ENCODE measurements around the gene IMMP2L. TPM values are rescaled to one million over a fixed set of nuclear protein-coding genes. Genes with fewer than 3 reads are reported as not detected.

Gene IMMP2L
- total and polyA plus RNA-seq, 2 donors (not counting 3 experiments of a cell fraction or from before 2014, with no cell fraction given): 9.9 to 11.8 TPM

GRCh38 chr7:111561654-111561903, 713 bp downstream of the IMMP2L start:
- DNase-seq (ENCODE audit: low read depth, low spot score): no peak
- H3K27me3 ChIP-seq (ENCODE audit: control insufficient read depth in 2 of 2, insufficient read depth in 2 of 2, low read length in 2 of 2): peaks cover 0 to 3% of the 10 kb centered on the region in 2 experiments
- H3K36me3 ChIP-seq (ENCODE audit: control insufficient read depth in 2 of 2, extremely low read depth in 1 of 2, insufficient read depth in 2 of 2, low read length in 2 of 2): no peaks in the 10 kb centered on the region
- BruUV-seq (replicated peaks): TSS peak; percentile 49
- no peak overlapping the region for H3K27ac ChIP-seq (ENCODE audit: insufficient read depth, low read depth, low read length)
- peak overlapping the region; percentile 22 to 63 (median 57) for H3K4me3 ChIP-seq (replicated peaks in 1 of 3; ENCODE audit: insufficient read depth in 1 of 3, low read depth in 1 of 3, low read length in 3 of 3)
- no peaks in the 10 kb centered on the region for H3K9me1 ChIP-seq (replicated peaks; ENCODE audit: control insufficient read depth, extremely low read depth, insufficient read depth, low read length)
- peak overlapping the region; percentile 78 for H3K9ac ChIP-seq (replicated peaks; ENCODE audit: extremely low read depth, insufficient read depth, low read length)
- TF ChIP-seq, protein P1, sequence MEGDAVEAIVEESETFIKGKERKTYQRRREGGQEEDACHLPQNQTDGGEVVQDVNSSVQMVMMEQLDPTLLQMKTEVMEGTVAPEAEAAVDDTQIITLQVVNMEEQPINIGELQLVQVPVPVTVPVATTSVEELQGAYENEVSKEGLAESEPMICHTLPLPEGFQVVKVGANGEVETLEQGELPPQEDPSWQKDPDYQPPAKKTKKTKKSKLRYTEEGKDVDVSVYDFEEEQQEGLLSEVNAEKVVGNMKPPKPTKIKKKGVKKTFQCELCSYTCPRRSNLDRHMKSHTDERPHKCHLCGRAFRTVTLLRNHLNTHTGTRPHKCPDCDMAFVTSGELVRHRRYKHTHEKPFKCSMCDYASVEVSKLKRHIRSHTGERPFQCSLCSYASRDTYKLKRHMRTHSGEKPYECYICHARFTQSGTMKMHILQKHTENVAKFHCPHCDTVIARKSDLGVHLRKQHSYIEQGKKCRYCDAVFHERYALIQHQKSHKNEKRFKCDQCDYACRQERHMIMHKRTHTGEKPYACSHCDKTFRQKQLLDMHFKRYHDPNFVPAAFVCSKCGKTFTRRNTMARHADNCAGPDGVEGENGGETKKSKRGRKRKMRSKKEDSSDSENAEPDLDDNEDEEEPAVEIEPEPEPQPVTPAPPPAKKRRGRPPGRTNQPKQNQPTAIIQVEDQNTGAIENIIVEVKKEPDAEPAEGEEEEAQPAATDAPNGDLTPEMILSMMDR (IDR thresholded peaks at IDR 0.05; ENCODE audit: extremely low read depth in 1 of 2, insufficient read depth in 1 of 2, low read depth in 1 of 2, low read length in 2 of 2): no peak
- TF ChIP-seq GATA2 (IDR thresholded peaks at IDR 0.05; ENCODE audit: insufficient read depth, insufficient read length, low read depth, low read length) (no peak), MYC (IDR thresholded peaks at IDR 0.05; ENCODE audit: low read depth, low read length) (no peak), EZH2 (IDR thresholded peaks at IDR 0.05; ENCODE audit: borderline replicate concordance, low read depth, low read length, severe bottlenecking) (no peak), POLR2A (IDR thresholded peaks at IDR 0.05; ENCODE audit: low read depth, low read length) (no peak), JUN (IDR thresholded peaks at IDR 0.05; ENCODE audit: borderline replicate concordance, insufficient read depth, insufficient read length, low read depth) (no peak), FOS (IDR thresholded peaks at IDR 0.05; ENCODE audit: borderline replicate concordance, insufficient read depth, low read length) (no peak), MAX (IDR thresholded peaks at IDR 0.05; ENCODE audit: insufficient read depth, insufficient read length) (no peak), POLR2AphosphoS5 (IDR thresholded peaks at IDR 0.05; ENCODE audit: insufficient read depth, low read depth, low read length) (no peak)
- H4K20me1 ChIP-seq (replicated peaks; ENCODE audit: control insufficient read depth, extremely low read depth, insufficient read depth, low read length): no peaks in the 10 kb centered on the region
- H2AFZ ChIP-seq (ENCODE audit: low read depth, low read length): peak overlapping the region; percentile 91
- CTCF ChIA-PET: no interaction called here
- no peaks in the 10 kb centered on the region for H3K79me2 ChIP-seq (ENCODE audit: control insufficient read depth, insufficient read depth, low read length)
- H3K4me2 ChIP-seq (ENCODE audit: insufficient read depth, low read length): peak overlapping the region; percentile 81
- no peaks in the 10 kb centered on the region for H3K9me3 ChIP-seq (replicated peaks; ENCODE audit: control insufficient read depth, insufficient read depth, low read length)
- POLR2A ChIA-PET: interaction anchor here (0.6 kb wide), 1 partner anchor 436 kb away, joined by 10 read pairs; no protein-coding TSS in a partner anchor
- H3K4me1 ChIP-seq (ENCODE audit: control insufficient read depth, extremely low read depth, insufficient read depth, low read length): peaks cover 14% of the 10 kb centered on the region
- peak; percentile 55 for FAIRE-seq
- dilution Hi-C loops (cut with MboI; ENCODE audit: extremely low pct_ligation_motif_present, low sequenced_read_pairs): no loop called here
- intact Hi-C loops (cut with micrococcal nuclease): loop anchor here (5.0 kb wide), 2 partner anchors 176 to 469 kb away; partner anchors contain the start of gene LRRN3
